Endothelial cell of hepatic sinusoid (primary cell): ENCODE measurements around the gene SEMA4B.
"Not testable (repeated sequence)": the region's sequence is repeated elsewhere in the genome, so short reads cannot be mapped to it uniquely, and the experiment has no call there.

Experiments used
- in situ Hi-C: cut with HindIII; loops from 2 replicates; pipeline ENCODE4 v1.10.0; 2017; ENCODE audit warnings: low sequenced_read_pairs

SEMA4B gene, protein sequence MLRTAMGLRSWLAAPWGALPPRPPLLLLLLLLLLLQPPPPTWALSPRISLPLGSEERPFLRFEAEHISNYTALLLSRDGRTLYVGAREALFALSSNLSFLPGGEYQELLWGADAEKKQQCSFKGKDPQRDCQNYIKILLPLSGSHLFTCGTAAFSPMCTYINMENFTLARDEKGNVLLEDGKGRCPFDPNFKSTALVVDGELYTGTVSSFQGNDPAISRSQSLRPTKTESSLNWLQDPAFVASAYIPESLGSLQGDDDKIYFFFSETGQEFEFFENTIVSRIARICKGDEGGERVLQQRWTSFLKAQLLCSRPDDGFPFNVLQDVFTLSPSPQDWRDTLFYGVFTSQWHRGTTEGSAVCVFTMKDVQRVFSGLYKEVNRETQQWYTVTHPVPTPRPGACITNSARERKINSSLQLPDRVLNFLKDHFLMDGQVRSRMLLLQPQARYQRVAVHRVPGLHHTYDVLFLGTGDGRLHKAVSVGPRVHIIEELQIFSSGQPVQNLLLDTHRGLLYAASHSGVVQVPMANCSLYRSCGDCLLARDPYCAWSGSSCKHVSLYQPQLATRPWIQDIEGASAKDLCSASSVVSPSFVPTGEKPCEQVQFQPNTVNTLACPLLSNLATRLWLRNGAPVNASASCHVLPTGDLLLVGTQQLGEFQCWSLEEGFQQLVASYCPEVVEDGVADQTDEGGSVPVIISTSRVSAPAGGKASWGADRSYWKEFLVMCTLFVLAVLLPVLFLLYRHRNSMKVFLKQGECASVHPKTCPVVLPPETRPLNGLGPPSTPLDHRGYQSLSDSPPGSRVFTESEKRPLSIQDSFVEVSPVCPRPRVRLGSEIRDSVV

DNA sequence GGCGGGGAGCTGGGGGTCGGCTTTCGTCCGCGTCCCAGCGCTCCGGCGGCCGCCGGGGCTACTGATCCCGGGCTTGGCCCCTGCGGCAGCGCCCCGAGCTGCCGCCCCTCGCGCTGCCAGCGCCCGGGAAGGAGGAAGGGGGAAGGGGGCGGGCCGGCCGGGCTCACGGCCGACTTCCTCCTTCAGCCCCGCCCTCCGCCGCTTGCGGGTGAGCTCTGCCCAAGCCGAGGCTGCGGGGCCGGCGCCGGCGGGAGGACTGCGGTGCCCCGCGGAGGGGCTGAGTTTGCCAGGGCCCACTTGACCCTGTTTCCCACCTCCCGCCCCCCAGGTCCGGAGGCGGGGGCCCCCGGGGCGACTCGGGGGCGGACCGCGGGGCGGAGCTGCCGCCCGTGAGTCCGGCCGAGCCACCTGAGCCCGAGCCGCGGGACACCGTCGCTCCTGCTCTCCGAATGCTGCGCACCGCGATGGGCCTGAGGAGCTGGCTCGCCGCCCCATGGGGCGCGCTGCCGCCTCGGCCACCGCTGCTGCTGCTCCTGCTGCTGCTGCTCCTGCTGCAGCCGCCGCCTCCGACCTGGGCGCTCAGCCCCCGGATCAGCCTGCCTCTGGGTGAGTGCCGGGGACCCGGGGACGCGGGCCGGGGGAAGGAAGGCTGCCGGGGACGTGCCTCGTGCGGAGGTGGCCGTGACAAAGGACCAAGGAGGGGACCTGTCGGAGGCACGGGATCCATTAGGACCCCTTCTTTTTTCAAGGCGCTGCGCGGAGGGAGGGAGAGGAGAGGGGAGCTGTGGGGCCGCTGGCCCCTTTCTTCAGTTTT, at the start of gene SEMA4B:
SEMA4B (plus strand) TSS at position 201 of the 814 bp plus-strand sequence; CDS start at position 450, 249 bp downstream.
- in situ Hi-C loops: no loop called here

- in situ Hi-C loops: no loop called here
Measured at GRCh38 chr15:90151989-90152645, 49.0 kb upstream of the SEMA4B start.

GRCh38 chr15:90153658-90154057, 47.5 kb upstream of the SEMA4B start:
- in situ Hi-C loops: no loop called here

DNA sequence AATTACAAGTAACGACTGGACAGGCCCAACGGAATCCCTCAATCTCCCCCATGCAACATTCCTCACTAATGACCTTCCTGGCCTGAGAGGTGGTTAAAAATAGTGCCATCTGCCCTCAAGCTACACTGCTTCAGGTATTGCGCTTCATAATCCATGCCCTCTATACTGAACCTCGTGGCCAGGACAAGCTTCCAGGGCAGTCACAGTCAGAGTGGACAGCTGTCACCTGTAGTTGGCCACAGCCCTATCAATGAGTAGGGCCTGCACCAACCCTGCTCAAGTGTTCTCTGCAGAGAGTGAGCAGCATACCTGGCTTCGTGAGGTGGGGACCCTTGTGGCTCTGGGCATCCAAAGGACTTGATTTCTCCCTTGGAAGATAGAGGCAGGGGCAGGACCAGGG, 46.9 kb upstream of the SEMA4B start:
- in situ Hi-C loops: no loop called here

GRCh38 chr15:90154861-90155626, 46.1 kb upstream of the SEMA4B start:
- in situ Hi-C loops: no loop called here

- in situ Hi-C loops: no loop called here
Measured at GRCh38 chr15:90159213-90159612, 41.9 kb upstream of the SEMA4B start.

DNA sequence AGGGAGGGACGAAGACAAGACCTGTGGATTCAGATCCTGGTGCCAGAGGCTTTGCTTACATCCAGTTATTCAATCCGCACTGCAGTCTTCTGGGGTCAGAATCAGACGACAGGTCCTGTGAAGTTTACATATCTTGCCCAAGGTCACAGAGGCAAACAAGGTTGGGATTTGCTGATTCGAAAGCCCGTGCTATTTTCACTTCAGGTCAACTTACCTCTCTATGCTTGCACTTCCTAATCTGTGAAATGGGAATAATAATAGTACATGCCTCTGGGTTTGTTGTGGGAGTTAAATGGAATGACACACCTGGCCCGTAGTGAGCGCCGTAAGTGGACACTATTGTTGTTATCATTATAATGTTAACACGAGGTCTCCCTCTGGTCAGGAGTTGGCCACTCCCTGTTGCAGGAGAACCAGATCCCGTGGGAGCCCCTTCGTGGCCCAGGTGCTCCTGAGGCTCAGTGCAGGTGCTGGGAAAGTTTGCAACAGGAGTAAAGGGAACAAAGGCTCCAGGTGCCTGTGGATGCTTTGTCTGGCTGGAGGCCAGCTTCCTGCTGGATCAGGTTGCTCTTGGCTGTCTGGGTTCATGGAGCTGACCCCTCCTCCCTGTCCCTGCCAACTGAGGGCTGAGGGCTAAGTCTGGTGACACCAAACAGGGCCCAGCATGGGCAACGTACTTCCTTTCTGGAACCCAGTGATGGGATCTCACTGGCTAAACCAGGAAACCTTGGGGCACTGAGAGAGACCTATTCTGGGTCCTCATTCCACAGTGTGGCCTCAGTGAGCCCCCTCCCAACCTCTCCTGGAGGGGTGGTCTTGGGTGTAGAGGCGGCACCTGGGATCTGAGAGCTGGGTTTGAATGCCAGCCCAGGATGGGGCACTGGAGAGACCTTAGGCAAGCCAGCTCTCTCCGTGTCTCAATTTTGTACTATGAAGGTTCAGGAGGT, 40.1 kb upstream of the SEMA4B start:
- in situ Hi-C loops: no loop called here

GRCh38 chr15:90161950-90162361, 39.2 kb upstream of the SEMA4B start:
- in situ Hi-C loops: no loop called here

DNA sequence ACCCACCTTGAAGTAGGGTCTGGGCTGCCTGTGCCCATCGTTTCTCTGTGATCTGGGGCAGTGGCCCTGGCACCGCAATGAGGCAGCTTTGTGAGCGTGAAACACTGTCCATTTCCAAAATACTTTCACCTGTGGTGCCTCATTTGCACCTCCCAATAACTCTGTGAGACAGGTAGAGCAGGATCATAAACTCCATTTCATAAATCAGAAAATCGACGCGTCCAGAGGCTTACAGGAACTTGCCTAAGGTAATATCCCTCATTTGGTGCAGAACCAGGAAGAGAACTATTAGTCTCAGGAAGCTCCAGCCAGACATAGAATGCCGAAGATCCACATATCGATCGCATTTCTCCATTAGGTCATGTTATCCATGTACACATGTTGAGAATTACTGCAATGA, 38.2 kb upstream of the SEMA4B start:
- in situ Hi-C loops: no loop called here

DNA sequence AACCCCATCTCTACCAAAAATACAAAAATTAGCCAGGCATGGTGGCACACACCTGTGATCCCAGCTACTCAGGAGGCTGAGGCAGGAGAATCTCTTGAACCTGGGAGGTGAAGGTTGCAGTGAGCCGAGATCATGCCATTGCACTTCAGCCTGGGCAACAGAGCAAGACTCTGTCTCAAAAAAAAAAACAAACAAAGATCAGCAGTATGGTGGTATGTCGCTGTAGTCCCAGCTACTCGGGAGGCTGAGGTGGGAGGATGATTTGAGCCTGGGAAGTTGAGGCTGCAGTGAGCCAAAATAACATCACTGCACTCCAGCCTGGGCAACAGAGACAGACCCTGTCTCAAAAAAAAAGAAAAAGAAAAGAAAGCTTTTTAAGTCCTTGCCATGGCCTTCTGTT, 36.9 kb upstream of the SEMA4B start:
- in situ Hi-C loops: not testable (repeated sequence)

DNA sequence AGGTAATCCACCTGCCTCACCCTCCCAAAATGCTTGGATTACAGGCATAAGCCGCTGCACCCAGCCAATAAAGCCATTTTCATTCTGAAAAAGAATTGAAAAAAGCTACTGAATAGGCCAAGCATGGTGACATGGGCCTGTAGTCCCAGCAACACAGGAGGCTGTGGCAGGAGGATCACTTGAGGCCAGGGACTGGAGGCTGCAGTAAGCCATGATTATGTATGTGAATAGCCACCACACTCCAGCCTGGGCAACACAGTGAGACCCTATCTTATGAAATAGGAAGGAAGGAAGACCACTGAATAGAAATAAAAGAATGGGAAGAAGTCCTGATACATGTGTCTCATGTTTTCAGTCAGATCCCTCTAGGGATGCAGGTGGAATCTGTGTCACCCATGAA, 36.0 kb upstream of the SEMA4B start:
- in situ Hi-C loops: no loop called here

DNA sequence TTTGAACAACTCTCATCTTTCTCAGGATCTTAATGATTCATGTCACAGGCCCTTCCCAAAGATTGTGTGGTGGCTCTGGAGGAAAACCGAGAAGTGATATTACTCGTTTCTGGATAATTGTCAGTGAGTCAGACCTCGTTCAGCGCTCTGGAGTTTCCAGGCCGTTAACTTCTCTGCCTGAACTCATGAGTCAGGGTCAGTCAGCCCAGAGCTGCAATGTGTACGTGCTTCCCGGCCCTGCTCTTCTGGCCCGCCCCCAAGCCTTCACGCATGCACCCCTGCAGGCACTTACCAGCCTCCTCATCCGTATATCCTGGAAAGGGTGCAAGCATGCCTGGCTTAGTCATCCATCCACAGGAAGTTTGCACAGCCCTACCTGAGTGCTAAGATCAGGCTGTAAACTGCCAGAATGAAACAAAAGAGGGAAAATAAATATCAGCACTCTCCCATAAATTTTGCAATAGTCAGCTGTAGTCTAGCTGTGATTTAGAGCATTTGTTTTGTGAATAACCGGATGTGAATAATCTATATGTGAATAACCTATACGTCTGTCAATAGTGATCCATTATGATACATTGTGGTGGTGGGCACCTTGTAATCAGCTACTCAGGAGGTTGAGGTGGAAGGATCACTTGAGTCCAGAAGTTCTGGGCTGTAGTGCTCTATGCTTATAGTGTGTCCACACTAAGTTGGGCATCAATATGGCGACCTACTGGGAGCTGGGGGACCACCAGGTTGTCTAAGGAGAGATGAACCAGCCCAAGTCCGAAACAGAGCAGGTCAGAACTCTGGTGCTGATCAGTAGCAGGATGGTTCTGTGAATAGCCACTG, 35.3 kb upstream of the SEMA4B start:
- in situ Hi-C loops: no loop called here

GRCh38 chr15:90167121-90167520, 34.0 kb upstream of the SEMA4B start:
- in situ Hi-C loops: no loop called here

- in situ Hi-C loops: no loop called here
Measured at GRCh38 chr15:90171623-90172022, 29.5 kb upstream of the SEMA4B start.

DNA sequence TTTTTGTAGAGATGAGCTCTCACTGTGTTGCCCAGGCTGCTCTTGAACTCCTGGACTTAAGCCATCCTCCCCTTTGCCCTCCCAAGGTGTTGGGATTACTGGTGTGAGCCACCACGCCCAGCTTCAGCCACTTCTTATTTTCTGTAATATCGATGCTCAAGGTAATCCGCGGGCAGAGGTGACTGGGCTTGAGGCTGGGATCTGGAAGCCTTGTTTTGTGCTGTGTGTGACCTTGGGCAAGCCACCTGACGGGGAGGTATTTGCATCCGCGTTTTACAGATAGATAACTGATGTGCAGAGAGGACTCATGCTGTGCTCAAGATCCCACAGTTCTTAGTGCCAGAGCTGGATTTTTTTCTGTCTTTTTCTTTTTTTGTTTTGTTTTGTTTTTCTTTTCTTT, 27.8 kb upstream of the SEMA4B start:
- in situ Hi-C loops: no loop called here

DNA sequence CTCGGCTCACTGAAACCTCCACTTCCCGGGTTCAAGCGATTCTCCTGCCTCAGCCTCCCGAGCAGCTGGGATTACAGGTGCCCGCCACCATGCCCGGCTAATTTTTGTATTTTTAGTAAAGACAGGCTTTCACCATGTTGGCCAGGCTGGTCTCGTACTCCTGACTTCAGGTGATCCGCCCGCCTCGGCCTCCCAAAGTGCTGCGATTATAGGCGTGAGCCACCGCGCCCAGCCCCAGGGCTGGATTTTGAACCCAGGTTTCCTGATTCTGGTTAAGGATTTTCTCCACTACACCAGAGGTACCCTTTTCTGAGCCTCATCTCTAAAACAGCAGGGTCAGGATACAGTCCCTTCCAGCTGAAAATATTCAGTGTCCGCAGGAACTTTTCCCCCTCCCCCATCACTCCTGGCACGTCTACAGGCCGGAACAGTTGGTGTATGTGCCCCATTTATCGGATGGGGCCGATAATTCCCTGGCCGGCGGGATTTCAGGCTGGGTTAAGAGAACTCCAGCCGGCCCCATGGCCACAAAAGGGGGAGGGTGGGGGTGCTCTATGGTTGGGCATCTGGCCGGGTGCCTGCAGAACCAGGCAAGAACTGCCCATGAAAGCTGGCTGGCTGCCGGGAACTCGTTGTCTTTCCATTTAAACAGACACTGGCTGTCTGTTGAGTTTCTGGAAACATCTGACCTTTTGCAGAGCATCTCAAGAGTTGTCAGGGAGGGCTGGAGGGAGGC, 26.8 kb upstream of the SEMA4B start:
- in situ Hi-C loops: no loop called here

DNA sequence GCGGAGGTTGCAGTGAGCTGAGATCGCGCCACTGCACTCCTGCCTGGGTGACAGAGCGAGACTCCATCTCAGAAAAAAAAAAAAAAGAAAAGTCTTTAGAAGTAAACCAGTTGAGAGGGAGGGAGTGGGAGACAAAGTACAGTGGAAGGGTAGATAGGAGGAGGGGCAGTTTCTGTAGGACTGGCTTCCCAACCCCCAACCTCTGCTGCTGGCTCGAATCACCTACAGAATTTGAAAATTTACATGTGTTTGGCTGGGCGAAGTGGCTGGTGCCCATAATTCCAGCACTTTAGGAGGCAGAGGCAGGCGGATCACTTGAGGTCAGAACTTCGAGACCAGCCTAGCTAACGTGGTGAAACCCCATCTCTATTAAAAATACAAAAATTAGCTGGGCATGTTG, 24.1 kb upstream of the SEMA4B start:
- in situ Hi-C loops: no loop called here
